PC-3 (cell line): ENCODE measurements around the gene NCS1. TPM values are rescaled to one million over a fixed set of nuclear protein-coding genes. Genes with fewer than 3 reads are reported as not detected.
A peak's percentile ranks its signal among the peaks of the same experiment; 100 is the strongest.

ENCODE experiments used
- ATAC-seq: fragments of 200-7000 bp; cut with Tn5 transposase; 2 replicates; pipeline ENCODE4 v1.9.1; 2020; ENCODE audit warnings: mild to moderate bottlenecking, moderate library complexity
- BruUV-seq: library from RNA; stranded (reverse); fragments of 400-500 nt; replicated peaks from 2 replicates; lab custom pipeline; 2021; lab: Mats Ljungman, UMichigan
- CTCF ChIA-PET: fragments of 300-600 bp; sonication (Branson Sonifier 250); formaldehyde crosslinking; loops from one replicate; lab custom pipeline; 2022; ENCODE audit warnings: antibody characterized with exemption; lab: Charles Lee
- POLR2A ChIA-PET: fragments of 300-600 bp; sonication (Branson Sonifier 250); formaldehyde crosslinking; loops from one replicate; lab custom pipeline; 2022; ENCODE audit warnings: antibody characterized with exemption; ENCODE audit not compliant: unreplicated experiment; lab: Charles Lee
- DNase-seq: peaks from one replicate; pipeline ENCODE4 v3.0.0-alpha.2; 2015
- H2AFZ ChIP-seq: fragments of 300-600 bp; sonication (generic); 2 replicates; pipeline ENCODE4 v1.6.0; 2016; ENCODE audit warnings: antibody characterized with exemption, low read length
- H3F3A ChIP-seq: fragments of 300-600 bp; sonication (generic); one replicate; pipeline ENCODE4 v1.6.0; 2017; ENCODE audit warnings: antibody characterized with exemption, low read length, control low read depth, mild to moderate bottlenecking; ENCODE audit not compliant: unreplicated experiment
- H3K27ac ChIP-seq: fragments of 300-600 bp; sonication (generic); 2 replicates; pipeline ENCODE4 v1.5.1; 2016; ENCODE audit warnings: mild to moderate bottlenecking, low read length
- H3K27me3 ChIP-seq: fragments of 300-600 bp; sonication (generic); 2 replicates; pipeline ENCODE4 v1.6.1; 2016; ENCODE audit warnings: low read length, mixed read lengths
- H3K36me3 ChIP-seq: fragments of 300-600 bp; sonication (generic); 2 replicates; pipeline ENCODE4 v1.6.1; 2016; ENCODE audit warnings: low read depth, mixed run types, low read length, mixed read lengths
- H3K4me1 ChIP-seq: fragments of 300-600 bp; sonication (generic); 2 replicates; pipeline ENCODE4 v1.5.1; 2016; ENCODE audit warnings: low read length; ENCODE audit not compliant: insufficient read depth
- H3K4me2 ChIP-seq: fragments of 300-600 bp; sonication (generic); 2 replicates; pipeline ENCODE4 v1.6.0; 2016; ENCODE audit warnings: low read length
- H3K4me3 ChIP-seq: fragments of 300-600 bp; sonication (generic); 2 replicates; pipeline ENCODE4 v1.5.1; 2016; ENCODE audit warnings: mild to moderate bottlenecking, low read length, mixed read lengths
- H3K79me2 ChIP-seq: fragments of 300-600 bp; sonication (generic); 2 replicates; pipeline ENCODE4 v1.6.1; 2017; ENCODE audit warnings: low read length, mixed read lengths
- H3K9ac ChIP-seq: fragments of 300-600 bp; sonication (generic); 2 replicates; pipeline ENCODE4 v1.6.0; 2016; ENCODE audit warnings: mild to moderate bottlenecking, low read length
- H3K9me2 ChIP-seq: fragments of 300-600 bp; sonication (generic); replicated peaks from 2 replicates; pipeline ENCODE4 v1.6.1; 2016; ENCODE audit warnings: mixed run types, low read length, mixed read lengths
- H3K9me3 ChIP-seq: fragments of 300-600 bp; sonication (generic); 2 replicates; pipeline ENCODE4 v1.6.1; 2016; ENCODE audit warnings: low read length, mixed read lengths
- H4K20me1 ChIP-seq: fragments of 300-600 bp; sonication (generic); 2 replicates; pipeline ENCODE4 v1.6.1; 2016; ENCODE audit warnings: low read length, mixed read lengths
- EZH2 ChIP-seq: fragments of 300-600 bp; sonication (generic); IDR thresholded peaks from one replicate; pipeline ENCODE4 v1.6.1; 2017; ENCODE audit warnings: antibody characterized with exemption, mild to moderate bottlenecking, low read length; ENCODE audit not compliant: unreplicated experiment
- EZH2phosphoT487 ChIP-seq: fragments of 300-600 bp; sonication (generic); IDR thresholded peaks from 2 replicates; pipeline ENCODE4 v1.6.1; 2018; ENCODE audit warnings: mild to moderate bottlenecking, antibody characterized with exemption, low read length, borderline replicate concordance
- intact Hi-C: fragments of 100-400 bp; cut with micrococcal nuclease; formaldehyde crosslinking; loops from 2 replicates; pipeline ENCODE4 v1.9.0; 2023
- total RNA-seq: library from RNA; depleted of rRNA; stranded (reverse); fragments of >200 nt; gene quantifications from 2 replicates; pipeline ENCODE4 v1.2.3, GENCODE V29; 2014
- TF ChIP-seq, protein P1 (sequence below): fragments of 300-600 bp; sonication (generic); conservative IDR thresholded peaks from 2 replicates; pipeline ENCODE4 v1.5.1; 2017; ENCODE audit warnings: antibody characterized with exemption, low read depth, mild to moderate bottlenecking, low read length

Gene NCS1
- total RNA-seq, 1 experiment from 2014 or later: 14.0 TPM

DNA sequence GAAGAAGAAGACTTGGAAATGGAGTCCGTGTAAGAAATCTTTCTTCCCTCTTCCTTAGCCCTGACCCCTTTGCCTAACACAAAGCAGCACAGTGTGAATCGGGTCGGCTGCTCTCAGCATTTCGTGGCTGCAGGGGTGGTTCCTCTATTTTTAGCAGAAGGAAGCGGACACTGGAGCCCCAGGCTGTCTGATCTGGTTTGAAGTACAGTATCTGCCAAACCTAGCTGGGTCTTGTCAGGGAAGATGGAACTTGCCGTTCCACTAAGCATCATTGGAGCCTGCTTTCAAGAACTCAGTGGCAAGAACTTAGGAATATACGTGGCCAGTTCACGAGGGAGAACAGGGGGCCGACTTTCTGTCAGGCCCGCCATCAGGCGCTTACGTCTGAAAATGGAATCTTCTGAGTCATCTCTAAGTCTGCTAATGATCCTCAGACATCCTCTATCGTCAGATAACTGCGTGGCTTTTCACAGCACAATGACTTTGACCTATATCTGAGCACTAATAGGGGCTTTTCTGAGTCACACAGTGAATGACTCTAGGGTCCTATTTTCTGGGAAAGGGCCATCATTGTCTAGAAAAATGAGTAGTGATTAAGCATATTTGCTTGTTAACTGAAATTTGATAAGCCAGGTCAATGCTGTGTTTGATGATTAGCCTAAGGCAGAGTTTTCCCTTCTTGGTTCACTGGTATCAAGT is 43.3 kb upstream of the NCS1 start:
- H3K79me2 ChIP-seq: no peaks in the 10 kb centered on the region
- ATAC-seq (peak; percentile 50; the same call in 1 of the 2 replicates), DNase-seq (peak; percentile 46)
- no peak overlapping the region for H2AFZ ChIP-seq
- 0 out of 2 replicates have a peak, but pooled peaks cover 6% of the 10 kb centered on the region for H3K36me3 ChIP-seq
- intact Hi-C loops: no loop called here
- peak overlapping the region; percentile 73 for H3K27ac ChIP-seq
- H4K20me1 ChIP-seq: no peaks in the 10 kb centered on the region
- no peaks in the 10 kb centered on the region for H3F3A ChIP-seq
- no peak overlapping the region for H3K4me3 ChIP-seq
- TF ChIP-seq, protein P1, sequence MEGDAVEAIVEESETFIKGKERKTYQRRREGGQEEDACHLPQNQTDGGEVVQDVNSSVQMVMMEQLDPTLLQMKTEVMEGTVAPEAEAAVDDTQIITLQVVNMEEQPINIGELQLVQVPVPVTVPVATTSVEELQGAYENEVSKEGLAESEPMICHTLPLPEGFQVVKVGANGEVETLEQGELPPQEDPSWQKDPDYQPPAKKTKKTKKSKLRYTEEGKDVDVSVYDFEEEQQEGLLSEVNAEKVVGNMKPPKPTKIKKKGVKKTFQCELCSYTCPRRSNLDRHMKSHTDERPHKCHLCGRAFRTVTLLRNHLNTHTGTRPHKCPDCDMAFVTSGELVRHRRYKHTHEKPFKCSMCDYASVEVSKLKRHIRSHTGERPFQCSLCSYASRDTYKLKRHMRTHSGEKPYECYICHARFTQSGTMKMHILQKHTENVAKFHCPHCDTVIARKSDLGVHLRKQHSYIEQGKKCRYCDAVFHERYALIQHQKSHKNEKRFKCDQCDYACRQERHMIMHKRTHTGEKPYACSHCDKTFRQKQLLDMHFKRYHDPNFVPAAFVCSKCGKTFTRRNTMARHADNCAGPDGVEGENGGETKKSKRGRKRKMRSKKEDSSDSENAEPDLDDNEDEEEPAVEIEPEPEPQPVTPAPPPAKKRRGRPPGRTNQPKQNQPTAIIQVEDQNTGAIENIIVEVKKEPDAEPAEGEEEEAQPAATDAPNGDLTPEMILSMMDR: no peak
- TF ChIP-seq EZH2 (no peak), EZH2phosphoT487 (no peak)
- peak overlapping the region; percentile 32; the same call in 1 of the 2 replicates for H3K9ac ChIP-seq
- no peaks in the 10 kb centered on the region for H3K27me3 ChIP-seq
- CTCF ChIA-PET: no interaction called here
- POLR2A ChIA-PET: no interaction called here
- no peaks in the 10 kb centered on the region for H3K9me2 ChIP-seq
- peaks cover 15% of the 10 kb centered on the region; the same call in 1 of the 2 replicates for H3K4me1 ChIP-seq
- no peak overlapping the region for H3K4me2 ChIP-seq
- no peaks in the 10 kb centered on the region for H3K9me3 ChIP-seq
- BruUV-seq: no TSS peak

DNA sequence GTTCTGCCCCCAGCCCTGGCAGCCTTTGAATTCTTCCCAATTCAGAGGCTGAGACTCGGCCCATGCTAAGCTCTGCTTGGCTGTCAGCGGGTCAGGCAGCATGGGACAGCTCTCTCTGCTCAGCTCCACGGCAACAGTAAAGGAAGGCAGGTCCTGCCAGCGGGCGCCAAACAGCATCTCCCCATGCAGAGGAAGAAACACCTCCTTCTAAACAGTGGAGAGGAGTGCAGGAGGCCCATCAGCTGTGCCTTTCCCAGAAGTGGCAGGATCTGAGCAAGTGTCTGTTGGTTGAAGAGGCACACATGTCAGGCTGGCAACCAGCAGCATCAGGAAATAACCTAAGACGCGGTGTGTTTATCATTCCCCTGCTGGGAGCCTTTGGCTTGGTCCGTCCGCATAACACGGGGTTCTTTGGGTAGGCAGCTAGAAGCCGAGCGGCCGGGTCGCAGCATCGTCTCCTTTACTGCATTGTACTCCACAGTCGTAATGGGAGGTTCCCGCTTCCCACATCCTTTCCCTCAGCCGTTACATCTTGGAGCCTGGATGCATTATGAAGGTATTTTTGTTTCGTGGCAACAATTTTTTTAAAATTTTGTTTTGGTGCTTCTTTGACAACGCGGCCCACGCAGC is 42.7 kb upstream of the NCS1 start:
- Histone ChIP-seq H3K4me3 (no peak overlapping the region), H3F3A (no peaks in the 10 kb centered on the region), H3K79me2 (no peaks in the 10 kb centered on the region), H3K9me3 (no peaks in the 10 kb centered on the region), H3K36me3 (0 out of 2 replicates have a peak, but pooled peaks cover 6% of the 10 kb centered on the region), H4K20me1 (no peaks in the 10 kb centered on the region), H3K27ac (peak overlapping the region; percentile 69), H3K9ac (no peak overlapping the region; the same call in 1 of the 2 replicates), H3K4me2 (no peak overlapping the region), H3K4me1 (peaks cover 15% of the 10 kb centered on the region; the same call in 1 of the 2 replicates), H3K9me2 (no peaks in the 10 kb centered on the region), H3K27me3 (no peaks in the 10 kb centered on the region), H2AFZ (no peak overlapping the region)
- intact Hi-C loops: no loop called here
- no TSS peak for BruUV-seq
- ChIA-PET POLR2A (no interaction called here), CTCF (no interaction called here)
- ATAC-seq: peak; percentile 49; the same call in 1 of the 2 replicates
- TF ChIP-seq EZH2: no peak
- TF ChIP-seq, protein P1: no peak
- TF ChIP-seq EZH2phosphoT487: no peak
- DNase-seq: no peak
